Activated CD4-positive, alpha-beta T cell treated with anti-CD3 and anti-CD28 coated beads for 36 hours (primary cell): ENCODE measurements around the gene ARHGAP27. TPM values are rescaled to one million over a fixed set of nuclear protein-coding genes. Genes with fewer than 3 reads are reported as not detected.
A peak's percentile ranks its signal among the peaks of the same experiment; 100 is the strongest.

ENCODE experiments used
- ATAC-seq: fragments of 200-7000 bp; cut with Tn5 transposase; one replicate; pipeline ENCODE4 v1.10.0; 2021; ENCODE audit warnings: mild to moderate bottlenecking, moderate library complexity
- CTCF ChIA-PET: fragments of 350-600 bp; sonication (Branson Sonifier 250); formaldehyde crosslinking; loops from one replicate; lab custom pipeline; 2021; ENCODE audit warnings: antibody characterized with exemption; lab: Charles Lee
- POLR2A ChIA-PET: fragments of 350-600 bp; sonication (Branson Sonifier 250); formaldehyde crosslinking; loops from one replicate; lab custom pipeline; 2021; ENCODE audit warnings: antibody characterized with exemption, inconsistent platforms; lab: Charles Lee
- DNase-seq: peaks from one replicate; pipeline ENCODE4 v3.0.0-alpha.2; 2020
- H3K27ac Mint-ChIP-seq: one replicate; pipeline ENCODE4 v1.8.0; 2021; ENCODE audit warnings: mixed read lengths
- H3K27me3 Mint-ChIP-seq: one replicate; pipeline ENCODE4 v1.8.0; 2021; ENCODE audit warnings: mixed read lengths
- H3K36me3 Mint-ChIP-seq: one replicate; pipeline ENCODE4 v1.8.0; 2021; ENCODE audit warnings: low read depth, mixed read lengths
- H3K4me1 Mint-ChIP-seq: one replicate; pipeline ENCODE4 v1.8.0; 2021; ENCODE audit warnings: mixed read lengths
- H3K4me3 Mint-ChIP-seq: one replicate; pipeline ENCODE4 v1.8.0; 2021; ENCODE audit warnings: mild to moderate bottlenecking, moderate library complexity, mixed read lengths
- H3K9me3 Mint-ChIP-seq: one replicate; pipeline ENCODE4 v1.8.0; 2021; ENCODE audit warnings: low read depth, mixed read lengths
- intact Hi-C, 2 experiments: fragments of 100-400 bp; cut with DNase I in 1 of 2; cut with micrococcal nuclease in 1 of 2; formaldehyde crosslinking; loops; one replicate each; pipeline versions ENCODE4 v1.14.2 to v1.15.1; 2022 to 2024; cut with DNase I, micrococcal nuclease
- total RNA-seq, 2 experiments: library from RNA; stranded (reverse); gene quantifications; one replicate each; pipeline ENCODE4 v1.2.3, GENCODE V29; 2021

ARHGAP27 gene
- total RNA-seq, 2 experiments from 2014 or later = 43.2 to 43.5 TPM

DNA sequence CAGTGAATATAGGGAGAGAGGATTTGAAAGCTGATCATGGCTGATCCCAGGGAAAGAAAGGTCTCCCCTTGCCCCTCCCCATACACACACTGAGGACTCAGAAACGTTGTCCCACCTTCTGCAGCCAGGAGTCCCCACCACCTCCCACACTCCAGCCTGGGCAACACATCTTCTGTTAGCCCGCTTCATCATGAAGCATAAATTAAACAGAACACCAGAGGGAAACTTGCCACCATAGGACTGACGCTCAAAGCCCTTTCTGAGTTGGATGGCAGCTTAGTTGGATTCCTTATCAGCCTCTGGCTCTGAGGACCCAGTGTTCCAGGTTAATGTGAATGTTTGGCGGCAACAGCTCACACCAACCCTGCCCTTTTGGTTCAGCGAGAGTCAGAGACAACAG lies 33.9 kb downstream of the ARHGAP27 start:
- H3K27ac Mint-ChIP-seq = no peak overlapping the region
- no peaks in the 10 kb centered on the region for H3K4me1 Mint-ChIP-seq
- intact Hi-C loops = no loop called here
- no peaks in the 10 kb centered on the region for H3K9me3 Mint-ChIP-seq
- ChIA-PET CTCF (interaction anchor here (2.0 kb wide), 1 partner anchor 122 kb away, joined by 11 read pairs; no protein-coding TSS in a partner anchor), POLR2A (no interaction called here)
- H3K27me3 Mint-ChIP-seq = no peaks in the 10 kb centered on the region
- H3K36me3 Mint-ChIP-seq = peaks cover 34% of the 10 kb centered on the region
- H3K4me3 Mint-ChIP-seq = no peak overlapping the region
- ATAC-seq = no peak
- DNase-seq = no peak

DNA sequence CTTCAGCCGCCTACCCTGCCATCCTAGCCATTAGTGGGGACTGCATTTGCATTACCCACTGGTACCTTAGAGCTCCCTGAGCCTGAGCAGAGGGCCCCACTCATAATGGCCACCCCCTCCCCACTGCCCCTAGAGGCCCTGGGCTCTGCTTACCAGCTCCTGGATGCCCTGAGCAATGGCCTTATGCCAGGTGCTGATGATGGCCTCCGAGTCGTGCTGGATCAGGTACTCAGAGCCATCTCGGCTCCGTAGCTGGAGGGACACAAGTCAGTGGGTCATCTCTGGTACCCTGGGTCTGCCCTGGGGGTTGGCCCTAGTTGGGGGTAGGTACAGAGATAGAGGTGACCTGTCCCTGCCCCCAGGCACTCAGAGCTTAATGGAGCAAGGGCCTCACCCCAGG lies 34.9 kb downstream of the ARHGAP27 start:
- Mint-ChIP-seq H3K27me3 (no peaks in the 10 kb centered on the region), H3K4me3 (no peak overlapping the region), H3K9me3 (no peaks in the 10 kb centered on the region), H3K36me3 (peaks cover 32% of the 10 kb centered on the region), H3K4me1 (no peaks in the 10 kb centered on the region), H3K27ac (no peak overlapping the region)
- no peak for ATAC-seq
- ChIA-PET CTCF (interaction anchor here (0.8 to 2.0 kb wide), 4 partner anchors 12 to 178 kb away, joined by 3 to 11 read pairs (median 6); no protein-coding TSS in a partner anchor), POLR2A (interaction anchor here (0.6 kb wide), 1 partner anchor 358 kb away, joined by 3 read pairs; no protein-coding TSS in a partner anchor)
- no peak for DNase-seq
- intact Hi-C loops = no loop called here

DNA sequence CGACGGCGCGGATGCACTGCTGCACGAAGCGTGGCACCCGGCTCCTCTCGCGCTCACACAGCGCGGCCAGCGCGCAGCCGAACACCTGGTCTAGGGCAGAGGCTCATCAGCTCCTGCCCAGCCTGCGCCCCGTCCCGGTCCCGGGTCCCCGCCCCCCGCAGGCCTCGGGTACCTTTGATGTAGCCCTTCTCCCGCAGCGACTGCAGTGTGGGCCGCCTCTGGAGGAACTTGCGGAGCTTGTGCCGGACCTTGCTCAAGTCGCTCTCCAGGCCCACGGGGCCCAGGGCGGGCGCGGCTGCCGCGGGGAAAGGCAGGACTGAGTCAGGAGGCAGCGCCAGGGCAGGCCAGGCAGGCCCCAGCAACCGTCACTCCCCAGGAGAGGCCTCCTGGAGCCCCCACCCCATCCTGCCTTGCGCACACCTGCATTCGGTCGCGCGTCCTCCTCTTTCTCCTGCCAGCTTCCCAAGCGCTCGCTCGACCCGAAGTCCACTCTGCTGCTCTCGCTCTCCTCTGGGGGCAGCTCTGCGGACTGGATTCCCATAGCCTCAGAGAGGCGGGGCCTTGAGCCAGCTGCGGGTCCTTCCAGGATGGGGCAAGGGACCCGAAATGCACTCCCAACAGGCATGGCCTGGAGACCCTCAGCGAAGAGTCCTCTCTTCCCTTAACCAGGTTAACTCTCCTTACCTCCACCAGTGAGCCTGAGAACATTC lies 36.0 kb downstream of the ARHGAP27 start:
- H3K27ac Mint-ChIP-seq = no peak overlapping the region
- CTCF ChIA-PET = interaction anchor here (0.8 to 2.0 kb wide), 5 partner anchors 11 to 177 kb away, joined by 3 to 11 read pairs (median 3); no protein-coding TSS in a partner anchor
- POLR2A ChIA-PET = no interaction called here
- DNase-seq (no peak), ATAC-seq (no peak)
- no peak overlapping the region for H3K4me3 Mint-ChIP-seq
- H3K36me3 Mint-ChIP-seq = peaks cover 28% of the 10 kb centered on the region
- no peaks in the 10 kb centered on the region for H3K27me3 Mint-ChIP-seq
- intact Hi-C loops = no loop called here
- no peaks in the 10 kb centered on the region for H3K9me3 Mint-ChIP-seq
- H3K4me1 Mint-ChIP-seq = no peaks in the 10 kb centered on the region

DNA sequence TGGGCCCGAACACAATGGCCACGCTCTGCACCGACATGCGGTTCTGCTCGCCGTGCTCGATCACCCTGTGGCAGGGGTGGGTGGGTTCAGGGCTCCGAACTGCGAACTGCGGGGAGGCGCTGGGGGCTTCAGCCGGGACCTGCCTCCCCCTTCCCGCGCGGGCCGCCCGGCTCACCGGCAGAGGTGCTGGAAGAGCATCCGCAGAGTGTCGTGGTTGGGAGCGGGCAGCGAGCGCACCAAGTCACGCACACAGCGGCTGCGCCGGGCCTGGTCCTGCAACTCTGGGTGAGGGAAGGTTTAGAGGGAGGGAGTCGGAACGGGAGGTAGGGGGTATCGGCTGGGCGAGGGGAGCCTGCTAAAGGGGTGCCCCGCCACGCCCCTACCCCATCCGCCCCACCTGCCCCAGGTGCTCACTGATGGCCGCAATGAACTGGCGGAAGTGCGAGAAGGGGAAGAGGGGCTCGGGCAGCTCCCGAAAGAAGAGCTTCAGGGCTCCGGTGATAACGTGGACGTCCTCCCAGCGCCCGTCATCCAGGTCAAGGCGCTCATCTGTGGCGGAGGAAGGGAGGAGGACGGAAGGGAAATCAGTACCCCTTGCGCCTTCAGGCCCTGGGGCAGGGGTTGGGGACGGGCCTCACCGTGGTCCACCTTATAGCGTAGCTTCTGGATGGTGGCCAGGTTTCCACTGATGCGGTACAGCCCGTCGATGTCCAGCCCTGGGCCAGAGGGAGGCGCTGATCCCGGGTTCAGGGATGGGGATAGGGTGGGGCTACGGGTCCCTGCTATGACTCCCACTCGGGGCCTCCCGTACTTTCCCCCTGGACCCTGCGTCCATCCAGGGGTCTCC lies 36.9 kb downstream of the ARHGAP27 start:
- Mint-ChIP-seq H3K36me3 (peaks cover 21% of the 10 kb centered on the region), H3K4me3 (no peak overlapping the region), H3K27me3 (no peaks in the 10 kb centered on the region), H3K9me3 (no peaks in the 10 kb centered on the region), H3K27ac (no peak overlapping the region), H3K4me1 (no peaks in the 10 kb centered on the region)
- ATAC-seq (no peak), DNase-seq (no peak)
- ChIA-PET CTCF (interaction anchor here (1.0 to 1.6 kb wide), 2 partner anchors 33 to 122 kb away, joined by 3 to 5 read pairs; no protein-coding TSS in a partner anchor), POLR2A (no interaction called here)
- intact Hi-C loops = no loop called here

DNA sequence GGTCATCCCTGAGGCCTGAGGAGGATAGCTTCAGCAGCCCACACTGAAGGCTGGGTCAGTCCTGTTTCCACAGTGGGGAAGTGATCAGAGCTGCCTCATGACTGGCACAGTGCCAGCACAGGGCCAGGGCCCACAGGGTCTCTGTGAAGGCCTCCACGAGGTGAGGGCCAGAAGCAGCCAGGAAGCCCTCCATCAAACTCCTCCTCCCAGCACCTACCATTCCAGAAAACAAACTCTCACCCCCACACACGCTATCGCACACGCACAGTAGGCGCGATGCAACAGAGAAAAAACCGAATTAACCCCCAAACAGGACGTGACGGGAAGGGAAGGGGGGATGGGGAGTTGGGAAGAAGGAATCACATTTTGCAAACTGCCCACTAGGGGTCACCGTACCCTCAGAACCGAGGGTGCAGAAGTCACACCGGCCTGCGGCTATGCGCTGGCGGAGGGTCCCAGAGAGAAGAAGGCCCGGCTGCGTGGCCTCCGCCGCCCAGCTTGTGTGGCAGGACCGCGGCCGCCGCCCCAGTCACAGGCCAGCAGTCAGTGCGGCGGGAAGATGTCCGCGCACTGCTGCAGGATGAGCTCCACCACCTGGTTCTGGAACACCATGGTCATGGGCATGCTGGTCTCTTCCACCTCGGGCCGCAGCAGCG lies 37.6 kb downstream of the ARHGAP27 start:
- intact Hi-C loops = no loop called here
- ChIA-PET POLR2A (no interaction called here), CTCF (interaction anchor here (1.0 to 1.6 kb wide), 4 partner anchors 10 to 121 kb away, joined by 3 to 9 read pairs (median 4); no protein-coding TSS in a partner anchor)
- peak; percentile 51 for ATAC-seq
- Mint-ChIP-seq H3K36me3 (peaks cover 15% of the 10 kb centered on the region), H3K4me3 (no peak overlapping the region), H3K9me3 (no peaks in the 10 kb centered on the region), H3K27ac (no peak overlapping the region), H3K4me1 (no peaks in the 10 kb centered on the region), H3K27me3 (no peaks in the 10 kb centered on the region)
- DNase-seq = peak; percentile 68

DNA sequence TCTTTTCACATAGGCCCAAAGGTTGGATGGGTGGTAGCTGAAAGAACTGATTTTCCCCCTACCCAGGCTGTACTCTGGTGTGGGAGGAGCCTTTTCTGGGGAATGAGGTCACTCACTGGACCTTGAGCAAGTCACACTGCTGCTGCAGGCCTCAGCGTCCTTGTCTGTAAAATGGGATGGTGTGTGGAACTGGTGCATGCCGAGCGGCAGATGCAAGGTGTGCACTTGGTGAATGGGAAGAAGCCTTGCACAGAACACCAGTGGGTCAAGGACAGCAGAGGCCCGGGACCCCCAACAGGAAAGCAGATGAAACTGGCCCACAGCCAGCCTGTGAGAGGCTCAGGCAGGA lies 38.1 kb downstream of the ARHGAP27 start:
- ATAC-seq (no peak), DNase-seq (no peak)
- ChIA-PET CTCF (interaction anchor here (1.0 to 10.9 kb wide), 6 partner anchors 9 to 121 kb away, joined by 3 to 167 read pairs (median 6); no protein-coding TSS in a partner anchor), POLR2A (no interaction called here)
- Mint-ChIP-seq H3K27me3 (no peaks in the 10 kb centered on the region), H3K9me3 (no peaks in the 10 kb centered on the region), H3K36me3 (peaks cover 10% of the 10 kb centered on the region), H3K27ac (no peak overlapping the region), H3K4me1 (no peaks in the 10 kb centered on the region), H3K4me3 (no peak overlapping the region)
- intact Hi-C loops = no loop called here

DNA sequence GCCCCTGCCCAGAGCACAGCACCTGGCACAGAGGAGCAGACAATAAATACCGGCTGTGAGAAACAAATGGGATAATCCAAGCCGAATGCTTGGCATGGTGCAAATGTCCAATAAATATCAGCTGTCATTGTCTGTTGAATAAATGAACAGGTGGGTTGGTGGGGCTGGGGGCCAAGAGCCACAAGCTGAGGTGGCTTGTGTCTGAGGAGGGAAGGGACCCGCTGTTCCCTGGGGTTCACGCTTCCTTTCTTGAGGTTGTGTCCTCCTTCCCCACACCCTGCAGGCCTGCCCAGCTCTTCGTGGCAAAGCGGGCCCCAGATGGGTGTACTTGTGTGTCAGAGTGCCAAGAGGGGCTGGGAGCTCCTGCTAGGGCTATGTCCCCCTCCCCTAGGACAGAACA lies 38.6 kb downstream of the ARHGAP27 start:
- Mint-ChIP-seq H3K36me3 (peaks cover 9% of the 10 kb centered on the region), H3K27ac (no peak overlapping the region), H3K4me1 (peaks cover under 1% of the 10 kb centered on the region), H3K27me3 (no peaks in the 10 kb centered on the region), H3K9me3 (no peaks in the 10 kb centered on the region), H3K4me3 (no peak overlapping the region)
- intact Hi-C loops = no loop called here
- ChIA-PET POLR2A (no interaction called here), CTCF (interaction anchor here (1.1 to 10.9 kb wide), 6 partner anchors 9 to 118 kb away, joined by 3 to 167 read pairs (median 6); no protein-coding TSS in a partner anchor)
- DNase-seq = no peak
- ATAC-seq = no peak

DNA sequence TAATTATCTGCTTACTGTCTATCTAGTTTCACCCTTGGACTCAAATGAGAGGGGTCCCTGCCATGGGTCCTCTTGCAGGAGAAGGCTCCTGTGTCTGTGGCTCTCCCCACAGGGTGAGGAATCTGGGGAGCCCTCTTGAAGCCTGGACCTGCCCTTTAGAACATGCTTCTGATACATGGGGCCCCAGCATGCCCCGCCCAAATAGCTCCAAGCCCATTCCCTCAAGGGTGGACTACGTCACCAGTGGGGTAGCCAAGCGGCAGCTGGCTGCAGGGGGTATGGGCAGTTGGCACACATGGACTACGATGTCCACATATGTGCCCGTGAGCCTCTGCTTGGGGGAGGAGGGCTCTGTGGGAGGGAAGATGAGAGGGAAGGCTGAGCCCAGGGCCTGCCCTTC lies 39.3 kb downstream of the ARHGAP27 start:
- Mint-ChIP-seq H3K36me3 (peaks cover 9% of the 10 kb centered on the region), H3K9me3 (no peaks in the 10 kb centered on the region), H3K4me3 (no peak overlapping the region), H3K27me3 (no peaks in the 10 kb centered on the region), H3K27ac (no peak overlapping the region), H3K4me1 (peaks cover 7% of the 10 kb centered on the region)
- intact Hi-C loops = no loop called here
- CTCF ChIA-PET = interaction anchor here (0.9 to 10.9 kb wide), 9 partner anchors 8 to 258 kb away, joined by 3 to 167 read pairs (median 3); partner anchors contain the start of gene ACBD4
- no peak for ATAC-seq
- no peak for DNase-seq
- POLR2A ChIA-PET = interaction anchor here (0.5 to 1.0 kb wide), 2 partner anchors 16 to 167 kb away, joined by 3 to 4 read pairs; no protein-coding TSS in a partner anchor

DNA sequence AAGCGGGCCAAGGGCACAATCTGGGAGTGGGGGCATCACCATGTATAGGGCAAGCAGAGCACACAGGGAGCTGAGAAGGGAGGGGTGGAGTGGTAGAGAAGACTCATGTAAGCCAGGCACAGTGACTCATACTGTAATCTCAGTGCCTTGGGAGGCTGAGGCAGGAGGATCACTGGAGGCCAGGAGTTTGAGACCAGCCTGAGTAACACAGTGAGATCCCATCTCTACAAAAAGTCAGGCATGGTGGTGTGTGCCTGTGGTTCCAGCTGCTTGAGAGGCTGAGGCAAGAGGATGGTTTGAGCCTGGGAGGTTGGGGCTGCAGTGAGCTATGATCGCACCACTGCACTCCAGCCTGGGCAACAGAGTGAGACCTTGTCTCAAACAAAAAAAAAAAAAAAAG lies 40.8 kb downstream of the ARHGAP27 start:
- Mint-ChIP-seq H3K27me3 (peaks cover 2% of the 10 kb centered on the region), H3K27ac (no peak overlapping the region), H3K36me3 (peaks cover 2% of the 10 kb centered on the region), H3K4me1 (peaks cover 11% of the 10 kb centered on the region), H3K4me3 (no peak overlapping the region), H3K9me3 (no peaks in the 10 kb centered on the region)
- DNase-seq = no peak
- ChIA-PET POLR2A (no interaction called here), CTCF (interaction anchor here (0.6 to 10.9 kb wide), 6 partner anchors 86 to 280 kb away, joined by 3 to 167 read pairs (median 4); no protein-coding TSS in a partner anchor)
- intact Hi-C loops = no loop called here
- ATAC-seq = no peak

DNA sequence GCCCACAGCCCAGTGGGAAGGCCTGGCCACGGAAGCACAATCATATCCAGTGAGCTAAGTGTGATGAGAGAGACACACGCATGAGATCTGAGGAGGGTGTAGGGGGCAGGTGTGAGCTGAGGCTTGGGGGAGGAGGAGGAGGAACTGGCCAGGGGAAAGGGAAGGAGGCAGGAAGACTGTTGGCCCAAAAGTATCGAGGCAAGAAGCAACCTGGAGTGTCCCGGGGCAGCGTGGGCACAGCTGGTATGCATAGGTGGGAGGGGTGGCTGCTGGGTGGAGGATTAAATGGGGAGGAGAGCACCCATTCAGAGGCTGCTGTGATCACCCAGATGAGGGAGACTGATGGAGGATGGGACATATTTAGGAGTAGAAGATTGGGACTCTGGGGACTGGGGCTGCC lies 41.4 kb downstream of the ARHGAP27 start:
- POLR2A ChIA-PET = no interaction called here
- intact Hi-C loops = no loop called here
- ATAC-seq (no peak), DNase-seq (no peak)
- CTCF ChIA-PET = interaction anchor here (0.6 to 10.9 kb wide), 7 partner anchors 9 to 282 kb away, joined by 3 to 167 read pairs (median 3); no protein-coding TSS in a partner anchor
- peaks cover 11% of the 10 kb centered on the region for H3K4me1 Mint-ChIP-seq
- H3K4me3 Mint-ChIP-seq = no peak overlapping the region
- H3K36me3 Mint-ChIP-seq = no peaks in the 10 kb centered on the region
- H3K9me3 Mint-ChIP-seq = no peaks in the 10 kb centered on the region
- H3K27ac Mint-ChIP-seq = no peak overlapping the region
- peaks cover 2% of the 10 kb centered on the region for H3K27me3 Mint-ChIP-seq
